Neural cell (in vitro differentiated cells): ENCODE data around the gene PCDHGA8. TPM values are rescaled to one million over a fixed set of nuclear protein-coding genes. Genes with fewer than 3 reads are reported as not detected.

Source experiments
- H2AFZ ChIP-seq: fragments of 200-600, 300-800 bp; sonication (generic), shearing (Covaris generic); 2 replicates; pipeline ENCODE4 v1.6.0; 2014; ENCODE audit warnings: low read depth, mild to moderate bottlenecking, antibody characterized with exemption, low read length, moderate library complexity
- H3F3A ChIP-seq: fragments of 200-600 bp; shearing (Covaris generic); 2 replicates; pipeline ENCODE4 v1.6.1; 2016; ENCODE audit warnings: mild to moderate bottlenecking, moderate library complexity, mixed read lengths, antibody characterized with exemption, low read length; ENCODE audit not compliant: insufficient read depth, poor library complexity, severe bottlenecking
- H3K27ac ChIP-seq: fragments of 200-600, 300-800 bp; sonication (generic), shearing (Covaris generic); 2 replicates; pipeline ENCODE4 v1.5.1; 2014; ENCODE audit warnings: mild to moderate bottlenecking, low read length, moderate library complexity
- H3K27me3 ChIP-seq: fragments of 300-800, 200-600 bp; sonication (generic), shearing (Covaris generic); 2 replicates; pipeline ENCODE4 v1.6.0; 2014; ENCODE audit warnings: mild to moderate bottlenecking, low read depth, low read length, moderate library complexity; ENCODE audit not compliant: insufficient read depth
- H3K36me3 ChIP-seq: fragments of 300-800, 200-600 bp; sonication (generic), shearing (Covaris generic); 2 replicates; pipeline ENCODE4 v1.5.1; 2014; ENCODE audit warnings: mild to moderate bottlenecking, antibody characterized with exemption, low read length, moderate library complexity; ENCODE audit not compliant: insufficient read depth
- H3K4me2 ChIP-seq: fragments of 300-800, 200-600 bp; sonication (generic), shearing (Covaris generic); 2 replicates; pipeline ENCODE4 v1.6.0; 2014; ENCODE audit warnings: mild to moderate bottlenecking, low read length
- H3K4me3 ChIP-seq: fragments of 300-800, 200-600 bp; sonication (generic), shearing (Covaris generic); 2 replicates; pipeline ENCODE4 v1.5.1; 2014; ENCODE audit warnings: mild to moderate bottlenecking, low read length, moderate library complexity
- H3K79me2 ChIP-seq: fragments of 200-600 bp; shearing (Covaris generic); replicated peaks from 2 replicates; pipeline ENCODE4 v1.6.0; 2014; ENCODE audit warnings: mild to moderate bottlenecking, low read length, moderate library complexity; ENCODE audit not compliant: insufficient read depth
- H3K9ac ChIP-seq: fragments of 300-800, 200-600 bp; sonication (generic), shearing (Covaris generic); 2 replicates; pipeline ENCODE4 v1.6.1; 2016; ENCODE audit warnings: mild to moderate bottlenecking, low read length, mixed read lengths
- H3K9me2 ChIP-seq: fragments of 200-600 bp; shearing (Covaris generic); 2 replicates; pipeline ENCODE4 v1.6.1; 2016; ENCODE audit warnings: mild to moderate bottlenecking, low read length, mixed read lengths; ENCODE audit not compliant: insufficient read depth
- H3K9me3 ChIP-seq: fragments of 200-600, 300-800 bp; sonication (generic), shearing (Covaris generic); 2 replicates; pipeline ENCODE4 v1.6.1; 2016; ENCODE audit warnings: mild to moderate bottlenecking, mixed run types, low read length, moderate library complexity, mixed read lengths
- H4K20me1 ChIP-seq: fragments of 200-600 bp; shearing (Covaris generic); 2 replicates; pipeline ENCODE4 v1.6.1; 2016; ENCODE audit warnings: mild to moderate bottlenecking, mixed run types; ENCODE audit not compliant: insufficient read depth
- CTCF ChIP-seq: fragments of 450-650 bp; IDR thresholded peaks from 2 replicates; pipeline ENCODE4 v1.5.1; 2014; ENCODE audit warnings: antibody characterized with exemption, mild to moderate bottlenecking, moderate library complexity; ENCODE audit not compliant: poor library complexity, severe bottlenecking
- EP300 ChIP-seq: fragments of 450-650 bp; conservative IDR thresholded peaks from 2 replicates; pipeline ENCODE4 v1.6.1; 2014; ENCODE audit warnings: antibody characterized with exemption, mild to moderate bottlenecking, moderate library complexity; ENCODE audit not compliant: poor library complexity, severe bottlenecking
- MXI1 ChIP-seq: fragments of 450-650 bp; conservative IDR thresholded peaks from 2 replicates; pipeline ENCODE4 v1.6.1; 2014; ENCODE audit warnings: antibody characterized with exemption, mild to moderate bottlenecking; ENCODE audit not compliant: poor library complexity, severe bottlenecking
- RAD21 ChIP-seq: fragments of 450-650 bp; conservative IDR thresholded peaks from 2 replicates; pipeline ENCODE4 v1.6.1; 2014; ENCODE audit warnings: antibody characterized with exemption, mild to moderate bottlenecking, moderate library complexity
- REST ChIP-seq: IDR thresholded peaks from 2 replicates; pipeline ENCODE4 v1.6.1; 2012; ENCODE audit warnings: borderline replicate concordance
- SMC3 ChIP-seq: fragments of 450-650 bp; conservative IDR thresholded peaks from 2 replicates; pipeline ENCODE4 v1.6.1; 2014; ENCODE audit warnings: antibody characterized with exemption, mild to moderate bottlenecking, moderate library complexity; ENCODE audit not compliant: poor library complexity
- polyA plus RNA-seq: library from polyadenylated mRNA; depleted of rRNA; stranded (reverse); fragments of >200 nt; gene quantifications from 2 replicates; pipeline ENCODE4 v1.2.3, GENCODE V29; 2014

The PCDHGA8 gene
- polyA plus RNA-seq, 1 donor from 2014 or later: 0.19 TPM

- Histone ChIP-seq H3K9me3 (peaks cover 45% of the 10 kb centered on the region), H2AFZ (no peak overlapping the region), H3F3A (no peaks in the 10 kb centered on the region), H3K36me3 (no peaks in the 10 kb centered on the region), H3K79me2 (no peaks in the 10 kb centered on the region), H3K4me2 (no peak overlapping the region), H3K27ac (no peak overlapping the region), H3K9me2 (no peaks in the 10 kb centered on the region), H4K20me1 (no peaks in the 10 kb centered on the region), H3K9ac (no peak overlapping the region), H3K27me3 (no peaks in the 10 kb centered on the region), H3K4me3 (no peak overlapping the region)
- TF ChIP-seq REST (no peak), EP300 (no peak), RAD21 (no peak), MXI1 (no peak), CTCF (no peak)
These were observed 29.7 kb upstream of the PCDHGA8 start for GRCh38 chr5:141362719-141363118.

GRCh38 chr5:141363952-141364660 lies 28.3 kb upstream of the PCDHGA8 start, which contains the start of gene PCDHGA5:
Gene PCDHGA5, plus strand, starts transcription at chr5:141364162. Its CDS starts 169 bp downstream, at chr5:141364331.
- Histone ChIP-seq H4K20me1 (no peaks in the 10 kb centered on the region), H3K9ac (no peak within 1 kb of the TSS), H3K9me2 (no peaks in the 10 kb centered on the region), H3K27me3 (no peaks in the 10 kb centered on the region), H3F3A (no peaks in the 10 kb centered on the region), H3K4me2 (no peak within 1 kb of the TSS), H3K9me3 (peaks cover 38% of the 10 kb centered on the region), H3K4me3 (no peak within 1 kb of the TSS), H3K79me2 (no peaks in the 10 kb centered on the region), H3K27ac (no peak within 1 kb of the TSS), H2AFZ (no peak within 1 kb of the TSS), H3K36me3 (no peaks in the 10 kb centered on the region)
- TF ChIP-seq SMC3: no peak
- no peak for TF ChIP-seq REST
